ENCODE data around the gene THAP2.

THAP2 gene

DNA sequence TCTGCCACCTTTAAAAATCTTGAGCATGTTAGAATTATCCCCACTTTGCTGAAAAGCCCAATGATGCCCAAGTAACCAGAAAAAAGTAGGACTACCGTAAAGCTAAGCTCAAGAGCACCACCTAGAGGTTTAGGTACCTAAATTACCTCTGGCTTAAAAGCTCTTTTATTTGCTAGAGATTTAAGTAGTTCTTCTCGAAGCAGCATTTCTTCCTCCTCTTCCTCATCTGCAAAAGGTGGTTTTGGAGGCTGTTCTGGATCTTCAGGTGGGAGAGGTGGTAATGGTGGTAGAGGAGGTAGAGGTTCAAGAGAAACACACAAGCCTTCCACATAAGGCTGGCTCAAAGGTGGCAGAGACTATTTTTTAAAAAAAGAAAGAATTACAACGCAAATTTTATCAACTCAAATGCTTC is 27.4 kb upstream of the THAP2 start:
- no peak overlapping the region for H3K4me3 ChIP-seq (ENCODE audit: low read length)
- TF ChIP-seq CTCF (conservative IDR thresholded peaks at IDR 0.05; ENCODE audit: low read depth, low read length), result peak; percentile 87
- DNase-seq (ENCODE audit: low read depth), result peak; percentile 27

DNA sequence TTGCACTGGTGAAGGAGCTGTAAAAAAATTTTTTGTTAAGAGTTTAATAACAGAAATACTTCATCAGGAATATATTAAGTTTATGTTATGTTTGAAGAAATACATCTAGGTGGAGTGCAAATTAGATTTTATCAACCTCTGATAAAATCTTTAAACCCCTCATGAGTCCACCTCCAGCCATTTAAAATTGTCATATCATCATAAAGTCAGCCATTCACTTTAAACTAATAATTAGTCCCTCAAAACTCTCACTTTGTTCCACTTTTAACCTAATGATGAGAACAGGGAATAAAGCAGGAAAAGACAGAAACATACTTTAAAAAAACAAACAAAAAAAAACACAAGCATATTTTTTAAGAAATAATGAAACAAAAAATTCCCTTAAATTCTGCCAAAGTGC is 25.6 kb upstream of the THAP2 start:
- no peak for DNase-seq (ENCODE audit: low read depth)
- TF ChIP-seq CTCF (conservative IDR thresholded peaks at IDR 0.05; ENCODE audit: low read depth, low read length), result no peak
- no peak overlapping the region for H3K4me3 ChIP-seq (ENCODE audit: low read length)

DNA sequence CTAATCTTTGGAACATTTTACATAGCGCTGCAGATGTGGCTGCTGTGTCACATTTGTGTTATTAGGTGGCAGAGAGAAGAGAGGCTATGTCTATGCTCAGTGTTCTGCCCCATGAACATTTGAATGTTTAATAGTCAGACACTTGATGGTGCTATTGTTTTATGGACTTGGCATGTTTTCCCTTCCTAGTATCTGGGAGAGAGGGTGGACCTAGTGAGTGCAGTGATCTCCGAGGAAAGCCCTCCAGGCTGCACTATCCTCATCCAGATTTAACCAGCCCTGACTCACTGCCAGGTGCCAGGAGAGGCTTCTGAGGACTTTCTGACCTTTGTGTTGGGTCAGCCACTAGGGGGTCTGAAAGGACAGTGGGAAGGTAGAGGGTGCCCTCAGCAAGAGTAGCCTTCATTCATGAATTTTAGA is 24.8 kb upstream of the THAP2 start:
- TF ChIP-seq CTCF (conservative IDR thresholded peaks at IDR 0.05; ENCODE audit: low read depth, low read length), result peak; percentile 15
- no peak overlapping the region for H3K4me3 ChIP-seq (ENCODE audit: low read length)
- DNase-seq (ENCODE audit: low read depth), result no peak

DNA sequence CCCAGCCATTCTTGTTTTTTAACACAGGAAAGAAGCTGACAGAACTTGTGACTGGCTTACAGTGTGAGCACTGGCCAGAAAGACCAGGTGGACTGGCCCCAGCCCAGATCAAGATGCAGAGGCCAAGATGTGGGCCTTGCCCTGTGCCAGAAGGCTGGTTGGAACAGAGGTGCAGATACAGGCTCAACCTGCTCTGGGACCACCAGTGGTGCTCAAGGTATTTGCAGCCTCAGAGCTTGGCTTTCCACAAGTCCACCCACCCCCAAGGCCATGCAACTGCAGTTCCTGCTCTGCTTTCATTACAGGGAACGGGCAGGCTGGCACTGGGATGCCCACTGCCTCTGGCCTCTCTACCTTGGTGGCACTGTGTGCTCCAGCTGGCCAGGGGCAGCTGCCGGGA is 23.8 kb upstream of the THAP2 start:
- no peak for DNase-seq (ENCODE audit: low read depth)
- H3K4me3 ChIP-seq (ENCODE audit: low read length), result no peak overlapping the region
- TF ChIP-seq CTCF (conservative IDR thresholded peaks at IDR 0.05; ENCODE audit: low read depth, low read length), result no peak

- DNase-seq (ENCODE audit: low read depth), result no peak
- H3K4me3 ChIP-seq (ENCODE audit: low read length), result no peak overlapping the region
- no peak for TF ChIP-seq CTCF (conservative IDR thresholded peaks at IDR 0.05; ENCODE audit: low read depth, low read length)
Measured at GRCh38 chr12:71641390-71641789, 22.7 kb upstream of the THAP2 start.

DNA sequence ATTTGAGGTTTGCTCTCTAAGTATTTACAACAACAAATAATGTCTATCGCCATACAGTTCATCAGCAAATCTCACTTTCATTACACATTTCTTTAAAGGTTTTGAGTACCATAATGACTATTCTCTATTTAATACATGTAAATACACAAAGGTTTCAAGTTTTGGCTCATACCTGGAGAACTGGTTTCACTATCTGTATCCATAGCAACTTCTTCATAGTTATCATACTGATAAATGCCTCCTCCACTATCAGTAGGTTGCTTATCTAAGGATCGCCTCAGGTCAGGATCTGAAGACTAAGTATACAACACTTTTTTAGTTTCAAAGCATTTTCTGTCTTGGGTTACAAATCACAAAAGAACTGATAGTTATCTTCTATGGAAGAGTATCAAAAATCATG is 21.8 kb upstream of the THAP2 start:
- no peak for TF ChIP-seq CTCF (conservative IDR thresholded peaks at IDR 0.05; ENCODE audit: low read depth, low read length)

GRCh38 chr12:71645268-71645667 is 18.8 kb upstream of the THAP2 start:
- TF ChIP-seq CTCF (conservative IDR thresholded peaks at IDR 0.05; ENCODE audit: low read depth, low read length), result no peak
- H3K4me3 ChIP-seq (ENCODE audit: low read length), result no peak overlapping the region
- DNase-seq (ENCODE audit: low read depth), result no peak

More for the DNA sequence above, 21.8 kb upstream of the THAP2 start:
- H3K4me3 ChIP-seq (ENCODE audit: low read length), result no peak overlapping the region
- no peak for DNase-seq (ENCODE audit: low read depth)
